Lung (tissue), 12 donors: ENCODE data around the gene ALG10B. TPM values are rescaled to one million over a fixed set of nuclear protein-coding genes. Genes with fewer than 3 reads are reported as not detected.
"Not testable (repeated sequence)": the region's sequence is repeated elsewhere in the genome, so short reads cannot be mapped to it uniquely, and the experiment has no call there.

Experiments used
- ATAC-seq: fragments of 200-7000 bp; cut with Tn5 transposase; one replicate; pipeline ENCODE4 v1.9.1; 2020; ENCODE audit warnings: moderate number of reproducible peaks; ENCODE audit not compliant: insufficient read depth, low FRiP score
- DNase-seq, 3 donors: peaks; one replicate each; pipeline ENCODE4 v3.0.0-alpha.2; 2013 to 2017
- H3K27ac ChIP-seq, 2 donors: one replicate each; pipeline ENCODE4 v1.5.1; 2013; ENCODE audit warnings: mild to moderate bottlenecking in 2 of 2, moderate library complexity in 2 of 2, control low read depth in 1 of 2, inconsistent platforms in 1 of 2, low read depth in 1 of 2, low read length in 1 of 2
- H3K27me3 ChIP-seq, 3 donors: one replicate each; pipeline ENCODE4 v1.5.1; 2013; ENCODE audit warnings: low read length in 2 of 3; ENCODE audit not compliant: control insufficient read depth in 3 of 3, insufficient read depth in 3 of 3
- H3K36me3 ChIP-seq, 4 donors: one replicate each; pipeline ENCODE4 v1.5.1; 2013; ENCODE audit warnings: low read length in 4 of 4, mild to moderate bottlenecking in 1 of 4, moderate library complexity in 1 of 4; ENCODE audit not compliant: control insufficient read depth in 4 of 4, insufficient read depth in 4 of 4
- H3K4me1 ChIP-seq, 5 donors: one replicate each; pipeline ENCODE4 v1.5.1; 2013; ENCODE audit warnings: low read length in 5 of 5, mild to moderate bottlenecking in 2 of 5, moderate library complexity in 1 of 5; ENCODE audit not compliant: control insufficient read depth in 5 of 5, insufficient read depth in 5 of 5
- H3K4me3 ChIP-seq: one replicate; pipeline ENCODE4 v1.5.1; 2013; ENCODE audit warnings: mild to moderate bottlenecking, control low read depth, moderate library complexity
- H3K9ac ChIP-seq, 2 donors: one replicate each; pipeline ENCODE4 v1.5.1; 2013; ENCODE audit warnings: low read length in 2 of 2, control low read depth in 1 of 2; ENCODE audit not compliant: insufficient read depth in 1 of 2
- H3K9me3 ChIP-seq, 4 donors: one replicate each; pipeline ENCODE4 v1.5.1; 2013; ENCODE audit warnings: low read length in 3 of 4, mild to moderate bottlenecking in 1 of 4, moderate library complexity in 1 of 4; ENCODE audit not compliant: control insufficient read depth in 4 of 4, insufficient read depth in 3 of 4
- WGBS, 2 donors: extraction: QIAGEN DNeasy Blood & Tissue Kit; methylation state at CpG; one replicate each; pipeline ENCODE4 v1.1.7; 2013; 5-methylcytosine and 5-hydroxymethylcytosine counted together
- polyA plus RNA-seq, 2 donors: library from polyadenylated mRNA; stranded (reverse); fragments of 200-250 nt; gene quantifications; one replicate each; pipeline ENCODE4 v1.2.1, GENCODE V29; 2013
- total RNA-seq, 2 donors: library from RNA; depleted of rRNA in 1 of 2; stranded (reverse); fragments of >200 nt in 1 of 2; gene quantifications; one replicate each; pipeline ENCODE4 v1.2.1, GENCODE V29; 2014 to 2021
- TF ChIP-seq, protein P1 (sequence below): IDR thresholded peaks from 2 replicates; pipeline ENCODE4 v1.5.1; 2012; ENCODE audit warnings: mild to moderate bottlenecking; ENCODE audit errors: control extremely low read depth, extremely low read depth
- donor health status: control.
- donor health status: control.
- donor health status: Bipolar disorder and iron deficiency.
- donor health status: healthy.
- donor health status: DM: yes; HTN: yes; CAD: no.

Gene ALG10B
- total and polyA plus RNA-seq, 4 donors: 1.6 to 11.7 (median 6.5) TPM

DNA sequence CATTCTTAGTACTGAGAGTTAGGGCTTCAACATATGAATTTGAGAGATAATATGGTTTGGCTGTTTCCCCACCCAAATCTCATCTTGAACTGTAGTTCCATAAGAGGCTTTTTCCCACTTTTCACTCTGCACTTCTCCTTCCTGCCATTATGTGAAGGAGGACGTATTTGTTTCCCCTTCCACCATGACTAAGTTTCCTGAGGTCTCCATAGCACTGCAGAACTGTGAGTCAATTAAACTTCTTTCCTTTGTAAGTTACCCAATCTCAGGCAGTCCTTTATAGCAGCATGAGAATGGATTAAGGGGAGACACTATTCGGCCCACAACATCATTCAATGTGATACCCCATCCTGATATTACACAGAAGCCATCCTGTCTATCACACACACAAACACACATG is 36.8 kb upstream of the ALG10B start:
- Histone ChIP-seq H3K9me3 (peaks cover 0 to 3% (median 0%) of the 10 kb centered on the region in 4 donors), H3K4me3 (no peak overlapping the region), H3K36me3 (no peaks in the 10 kb centered on the region), H3K9ac (no peak overlapping the region), H3K4me1 (no peaks in the 10 kb centered on the region), H3K27ac (no peak overlapping the region), H3K27me3 (no peaks in the 10 kb centered on the region)
- no peak for DNase-seq
- TF ChIP-seq, protein P1, sequence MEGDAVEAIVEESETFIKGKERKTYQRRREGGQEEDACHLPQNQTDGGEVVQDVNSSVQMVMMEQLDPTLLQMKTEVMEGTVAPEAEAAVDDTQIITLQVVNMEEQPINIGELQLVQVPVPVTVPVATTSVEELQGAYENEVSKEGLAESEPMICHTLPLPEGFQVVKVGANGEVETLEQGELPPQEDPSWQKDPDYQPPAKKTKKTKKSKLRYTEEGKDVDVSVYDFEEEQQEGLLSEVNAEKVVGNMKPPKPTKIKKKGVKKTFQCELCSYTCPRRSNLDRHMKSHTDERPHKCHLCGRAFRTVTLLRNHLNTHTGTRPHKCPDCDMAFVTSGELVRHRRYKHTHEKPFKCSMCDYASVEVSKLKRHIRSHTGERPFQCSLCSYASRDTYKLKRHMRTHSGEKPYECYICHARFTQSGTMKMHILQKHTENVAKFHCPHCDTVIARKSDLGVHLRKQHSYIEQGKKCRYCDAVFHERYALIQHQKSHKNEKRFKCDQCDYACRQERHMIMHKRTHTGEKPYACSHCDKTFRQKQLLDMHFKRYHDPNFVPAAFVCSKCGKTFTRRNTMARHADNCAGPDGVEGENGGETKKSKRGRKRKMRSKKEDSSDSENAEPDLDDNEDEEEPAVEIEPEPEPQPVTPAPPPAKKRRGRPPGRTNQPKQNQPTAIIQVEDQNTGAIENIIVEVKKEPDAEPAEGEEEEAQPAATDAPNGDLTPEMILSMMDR: no peak
- WGBS, 2 donors: 38 to 41% methylated on average over 2 of the region's 2 CpGs
- no peak for ATAC-seq

DNA sequence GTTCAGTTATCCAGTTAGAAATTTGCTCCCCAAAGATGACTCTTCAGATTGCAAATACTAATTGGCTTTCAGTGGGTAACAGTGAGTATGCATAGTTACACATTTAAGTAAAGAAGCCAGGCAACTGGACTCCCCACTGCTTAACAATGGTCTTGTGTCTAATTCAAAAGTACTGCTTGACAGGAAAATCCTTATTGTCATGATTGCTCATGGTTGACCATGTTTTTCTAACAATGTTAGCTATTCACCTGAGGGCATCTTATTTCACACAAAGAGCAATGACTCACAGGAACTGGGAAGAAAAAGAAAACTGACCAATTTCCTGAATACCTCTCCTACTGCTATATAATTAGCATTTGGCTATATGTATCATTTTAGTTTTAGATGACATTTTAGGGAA is 33.7 kb upstream of the ALG10B start:
- Histone ChIP-seq H3K27ac (no peak overlapping the region), H3K4me3 (no peak overlapping the region), H3K27me3 (no peaks in the 10 kb centered on the region), H3K36me3 (no peaks in the 10 kb centered on the region), H3K9me3 (peaks cover 0 to 3% (median 0%) of the 10 kb centered on the region in 4 donors), H3K9ac (no peak overlapping the region), H3K4me1 (no peaks in the 10 kb centered on the region)
- ATAC-seq (no peak), DNase-seq (no peak)
- TF ChIP-seq, protein P1: no peak

DNA sequence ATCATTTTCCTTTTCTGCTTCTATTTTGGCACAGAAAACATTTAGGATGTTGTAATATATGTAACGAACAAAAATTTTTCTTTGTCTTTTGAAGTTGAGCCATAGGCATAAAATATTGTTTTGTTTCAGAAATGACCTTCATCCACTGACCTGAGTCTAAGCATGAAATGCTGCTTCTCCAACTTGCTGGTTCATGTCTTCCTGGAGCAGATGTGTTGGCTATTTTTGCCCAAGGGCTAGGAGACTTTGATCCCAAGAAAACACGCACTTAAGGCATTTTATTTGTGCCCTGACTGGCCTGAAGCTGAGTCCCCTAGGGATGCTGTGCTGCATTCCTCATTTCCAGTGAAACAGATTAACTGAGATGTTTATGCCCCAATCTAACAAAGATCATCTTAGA is 27.2 kb upstream of the ALG10B start:
- Histone ChIP-seq H3K4me3 (no peak overlapping the region), H3K36me3 (no peaks in the 10 kb centered on the region), H3K4me1 (no peaks in the 10 kb centered on the region), H3K9me3 (no peaks in the 10 kb centered on the region), H3K9ac (no peak overlapping the region), H3K27ac (no peak overlapping the region), H3K27me3 (no peaks in the 10 kb centered on the region)
- WGBS, 2 donors: 64 to 74% methylated on average over 2 of the region's 2 CpGs
- TF ChIP-seq, protein P1: no peak
- ATAC-seq (no peak), DNase-seq (no peak)

DNA sequence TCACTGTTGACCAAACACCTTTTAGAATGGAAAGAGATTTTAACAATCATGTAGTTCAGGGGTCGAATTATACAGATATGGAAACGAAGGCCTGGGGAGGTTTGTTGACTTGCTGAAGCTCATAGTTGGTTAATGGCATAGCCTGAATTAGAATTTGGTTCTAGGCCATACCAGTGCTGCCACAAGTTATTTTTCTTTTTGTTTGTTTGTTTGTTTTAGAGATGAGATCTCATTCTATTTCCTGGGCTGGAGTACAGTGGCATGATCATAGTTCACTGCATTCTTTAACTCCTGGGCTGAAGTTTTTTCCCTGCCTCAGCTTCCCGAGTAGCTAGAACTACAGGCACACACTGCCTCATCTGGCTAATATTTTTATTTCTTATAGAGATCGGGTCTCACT is 25.4 kb upstream of the ALG10B start:
- ATAC-seq: no peak
- Histone ChIP-seq H3K4me1 (no peaks in the 10 kb centered on the region), H3K9ac (no peak overlapping the region), H3K9me3 (peaks cover 0 to 3% (median 0%) of the 10 kb centered on the region in 4 donors), H3K27me3 (no peaks in the 10 kb centered on the region), H3K36me3 (no peaks in the 10 kb centered on the region), H3K4me3 (no peak overlapping the region), H3K27ac (no peak overlapping the region)
- 67 to 69% methylated on average over 4 of the region's 4 CpGs for WGBS, 2 donors
- no peak for DNase-seq
- TF ChIP-seq, protein P1: no peak

DNA sequence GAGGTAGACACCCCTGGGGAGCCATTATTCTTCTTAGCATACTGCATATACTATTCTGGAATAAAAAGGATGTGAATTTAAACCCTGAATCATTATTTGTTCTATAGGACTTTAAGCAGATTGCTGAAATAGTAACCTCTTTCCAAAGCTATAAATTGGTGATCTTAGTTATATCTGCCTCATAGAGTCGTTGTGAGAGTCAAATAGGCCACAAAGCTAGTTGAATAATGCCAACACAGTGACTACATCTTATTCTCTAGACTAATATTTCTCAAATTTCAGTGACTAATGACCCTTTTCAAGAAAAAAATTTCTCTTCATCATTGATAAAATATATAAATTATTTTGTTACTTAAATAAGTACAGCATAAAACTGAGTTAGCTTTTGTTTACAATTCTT is 13.6 kb upstream of the ALG10B start:
- not testable (repeated sequence) for H3K4me1 ChIP-seq, H3K27ac ChIP-seq, H3K9ac ChIP-seq, H3K27me3 ChIP-seq, H3K9me3 ChIP-seq, ATAC-seq, H3K4me3 ChIP-seq, DNase-seq, H3K36me3 ChIP-seq
- WGBS, 2 donors: 24 to 28% methylated on average over 1 of the region's 1 CpG

DNA sequence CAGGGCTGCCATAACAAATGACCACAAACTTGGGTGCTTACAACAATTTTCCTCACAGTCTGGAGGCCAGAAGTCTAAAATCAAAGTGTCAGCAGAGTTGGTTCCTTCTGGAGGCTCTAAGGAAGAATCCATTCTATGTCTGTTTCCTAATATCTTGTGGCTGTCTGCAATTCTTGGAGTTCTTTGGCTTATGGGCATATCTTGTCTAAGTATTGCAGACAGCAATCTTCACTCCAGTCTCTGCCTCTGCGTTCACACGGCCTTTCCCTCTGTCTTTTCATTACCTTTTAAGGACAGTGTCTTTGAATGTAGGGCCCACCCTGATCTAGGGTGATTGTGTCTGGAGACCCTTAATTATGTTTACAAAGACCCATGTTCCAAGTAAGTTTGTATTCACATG is 5.4 kb downstream of the ALG10B start:
- 95 to 97% methylated on average over 2 of the region's 2 CpGs for WGBS, 2 donors
- not testable (repeated sequence) for H3K27ac ChIP-seq, H3K9ac ChIP-seq, DNase-seq, H3K27me3 ChIP-seq, ATAC-seq, H3K4me3 ChIP-seq, H3K9me3 ChIP-seq, H3K36me3 ChIP-seq, H3K4me1 ChIP-seq
